HUES48 (cell line): ENCODE measurements around the gene WDR18.

ENCODE experiments used
- H3K27ac ChIP-seq: one replicate; pipeline ENCODE4 v1.7.0; 2013; ENCODE audit warnings: low read depth, low read length, inconsistent platforms
- H3K27me3 ChIP-seq: 2 replicates; pipeline ENCODE4 v1.6.1; 2013; ENCODE audit warnings: mild to moderate bottlenecking, low read length; ENCODE audit not compliant: control insufficient read depth, insufficient read depth
- H3K36me3 ChIP-seq: 2 replicates; pipeline ENCODE4 v1.6.1; 2013; ENCODE audit warnings: low read length; ENCODE audit not compliant: control insufficient read depth, insufficient read depth
- H3K4me1 ChIP-seq: 2 replicates; pipeline ENCODE4 v1.6.1; 2013; ENCODE audit warnings: mild to moderate bottlenecking, low read length; ENCODE audit not compliant: control insufficient read depth, insufficient read depth
- H3K4me3 ChIP-seq: 2 replicates; pipeline ENCODE4 v1.5.1; 2013; ENCODE audit warnings: mild to moderate bottlenecking, low read depth, low read length
- H3K9ac ChIP-seq: 2 replicates; pipeline ENCODE4 v1.6.1; 2013; ENCODE audit warnings: mild to moderate bottlenecking, low read depth, low read length, moderate library complexity
- H3K9me3 ChIP-seq: 2 replicates; pipeline ENCODE4 v1.6.1; 2013; ENCODE audit warnings: low read length; ENCODE audit not compliant: control insufficient read depth, insufficient read depth

WDR18 gene

DNA sequence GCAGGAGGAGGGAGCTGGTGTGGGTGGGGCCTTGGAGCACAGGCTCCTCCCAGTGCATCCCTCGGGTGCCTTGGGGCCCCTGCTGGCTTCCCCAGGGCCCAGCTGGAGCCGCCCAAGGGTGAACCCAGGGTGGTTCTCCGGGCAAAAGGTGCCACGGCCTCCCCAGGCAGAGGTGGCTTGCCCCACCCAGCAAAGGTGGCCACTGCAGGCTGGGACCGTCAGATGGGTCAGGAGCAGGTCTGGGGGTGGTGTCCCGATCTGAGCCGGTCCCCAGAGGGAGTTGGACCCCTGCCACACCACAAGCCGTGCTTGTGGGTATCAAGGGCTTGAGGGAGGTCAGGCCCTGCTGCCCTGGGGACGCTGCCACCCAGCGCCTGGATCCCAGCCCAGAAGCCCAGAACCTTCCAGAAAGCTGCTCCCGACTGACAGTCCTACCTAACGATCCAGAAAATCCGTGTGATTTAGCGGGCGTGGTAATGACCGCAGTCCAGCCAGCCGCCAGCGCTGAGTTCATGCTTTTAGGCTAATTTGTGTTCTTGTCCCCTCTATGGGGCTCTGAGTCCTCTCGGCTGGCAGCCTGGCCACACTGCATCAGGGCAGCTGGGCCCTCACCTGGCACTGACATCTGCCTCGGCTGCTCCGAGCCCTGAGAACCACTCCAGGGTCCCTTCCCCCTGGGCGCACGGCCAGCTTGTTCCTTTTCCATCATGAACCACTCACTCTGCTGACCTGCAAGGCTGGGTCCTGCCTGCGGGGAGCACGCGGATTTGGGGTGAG, 11.1 kb downstream of the WDR18 start:
- Histone ChIP-seq H3K9me3 (no peaks in the 10 kb centered on the region), H3K9ac (no peak overlapping the region), H3K4me3 (no peak overlapping the region), H3K27ac (no peak overlapping the region), H3K4me1 (no peaks in the 10 kb centered on the region; the same call in 1 of the 2 replicates), H3K27me3 (peaks cover 24% of the 10 kb centered on the region), H3K36me3 (peaks cover 16% of the 10 kb centered on the region)

DNA sequence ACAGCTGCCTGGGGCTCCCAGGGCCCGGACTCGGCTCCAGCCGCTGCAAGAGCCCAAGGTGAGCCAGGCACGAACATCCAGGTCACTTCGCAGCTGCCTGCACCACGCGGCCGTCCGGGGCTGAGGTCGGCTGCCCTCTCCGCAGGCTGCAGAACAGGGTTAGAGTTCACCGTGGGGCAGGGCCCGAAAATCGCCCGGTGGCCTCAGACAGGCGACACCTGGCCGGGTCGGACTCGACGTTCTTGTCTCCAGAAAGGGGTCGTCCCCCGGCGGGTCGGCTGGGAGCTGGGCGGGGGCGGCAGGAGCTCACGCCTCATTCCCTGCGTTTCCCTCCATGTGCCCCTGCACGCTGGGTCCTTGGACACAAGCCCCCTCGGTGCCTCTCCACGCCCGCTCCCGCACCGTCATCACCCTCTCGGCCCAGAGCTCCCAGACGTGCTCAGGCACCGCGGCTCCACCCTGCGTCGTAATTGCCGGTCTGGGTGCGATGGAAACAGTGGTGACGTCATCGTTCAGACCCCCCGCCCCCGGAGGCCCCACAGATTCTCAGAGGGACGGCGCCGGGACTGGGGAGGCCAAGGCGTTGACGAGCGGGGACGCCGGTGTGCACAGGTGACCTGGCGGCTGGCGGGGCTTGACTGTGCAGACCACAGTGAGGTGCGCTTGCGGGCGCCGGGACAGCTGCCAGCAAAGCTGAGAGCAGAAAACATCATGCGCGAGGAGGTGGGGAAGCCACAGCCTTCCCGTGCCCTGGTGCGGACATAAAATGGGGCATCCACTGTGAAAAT, 12.1 kb downstream of the WDR18 start:
- Histone ChIP-seq H3K9me3 (no peaks in the 10 kb centered on the region), H3K27ac (no peak overlapping the region), H3K4me1 (no peaks in the 10 kb centered on the region), H3K27me3 (peaks cover 32% of the 10 kb centered on the region), H3K36me3 (peaks cover 7% of the 10 kb centered on the region), H3K4me3 (peak overlapping the region; percentile 47), H3K9ac (no peak overlapping the region)

DNA sequence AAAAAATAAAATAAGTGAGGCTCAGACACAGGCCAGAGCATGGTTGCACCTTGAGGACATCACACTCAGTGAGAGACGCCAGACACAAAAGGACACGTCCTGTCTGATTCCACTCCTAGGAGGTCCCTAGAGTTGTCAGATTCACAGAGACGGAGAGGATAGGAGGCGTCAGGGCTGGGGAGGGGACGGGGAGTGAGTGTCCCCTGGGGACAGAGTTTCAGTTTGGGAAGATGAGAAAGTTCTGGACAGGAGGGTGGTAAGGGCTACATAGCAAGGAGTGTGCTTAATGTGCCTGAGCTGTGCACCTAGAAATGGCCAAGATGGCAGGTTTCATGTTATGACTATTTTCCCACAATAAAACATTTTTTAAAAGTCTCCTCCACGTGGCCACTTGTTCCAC, 13.9 kb downstream of the WDR18 start:
- Histone ChIP-seq H3K4me3 (no peak overlapping the region), H3K4me1 (no peaks in the 10 kb centered on the region), H3K9ac (no peak overlapping the region), H3K36me3 (peaks cover 4% of the 10 kb centered on the region), H3K27me3 (peaks cover 35% of the 10 kb centered on the region), H3K9me3 (no peaks in the 10 kb centered on the region), H3K27ac (no peak overlapping the region)

DNA sequence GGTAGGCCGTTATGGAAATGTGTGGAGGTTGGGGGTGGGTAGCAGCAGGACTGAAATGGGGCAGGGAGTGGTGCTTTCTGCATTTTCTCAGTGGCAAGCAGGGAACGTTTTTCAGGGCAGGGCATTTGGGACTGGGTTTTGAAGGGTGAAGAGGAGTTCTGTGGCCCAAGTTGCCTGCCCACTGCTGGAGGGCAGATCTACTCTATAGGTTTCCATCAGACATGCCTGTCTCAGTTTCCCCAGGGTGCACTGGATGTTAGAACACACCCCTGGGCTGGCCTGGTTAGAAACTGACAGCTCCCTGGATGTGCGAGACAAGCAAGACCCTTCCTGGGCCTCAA, 15.2 kb downstream of the WDR18 start:
- Histone ChIP-seq H3K9ac (no peak overlapping the region), H3K27ac (no peak overlapping the region), H3K9me3 (no peaks in the 10 kb centered on the region), H3K4me3 (no peak overlapping the region), H3K27me3 (peaks cover 35% of the 10 kb centered on the region), H3K36me3 (peaks cover under 1% of the 10 kb centered on the region), H3K4me1 (no peaks in the 10 kb centered on the region)

DNA sequence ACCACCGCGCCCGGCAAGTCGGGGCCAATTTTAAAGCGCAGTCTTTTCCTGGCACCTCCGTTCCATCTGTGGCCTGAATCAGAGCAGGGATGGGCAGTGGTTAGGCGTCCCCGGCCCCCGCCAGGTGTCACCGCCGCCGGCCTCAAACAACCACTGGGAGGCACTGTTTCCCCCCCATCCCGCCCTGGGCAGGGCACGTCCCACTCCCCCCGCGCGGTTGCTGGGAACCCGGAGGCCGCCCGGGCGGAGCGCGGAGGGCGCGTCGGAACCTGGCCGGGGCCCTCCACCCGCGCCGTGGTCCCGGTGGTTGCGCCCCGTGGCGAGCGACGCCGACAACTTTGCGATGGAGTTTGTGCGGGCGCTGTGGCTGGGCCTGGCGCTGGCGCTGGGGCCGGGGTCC, 15.9 kb downstream of the WDR18 start, which contains the start of gene GRIN3B:
TSS of gene GRIN3B (plus strand) at position 325 of the 400 bp plus-strand sequence. CDS start at position 344, 19 bp downstream.
- Histone ChIP-seq H3K9me3 (no peaks in the 10 kb centered on the region), H3K36me3 (no peaks in the 10 kb centered on the region), H3K27me3 (peaks cover 35% of the 10 kb centered on the region), H3K4me1 (no peaks in the 10 kb centered on the region), H3K27ac (no peak within 1 kb of the TSS), H3K4me3 (peak within 1 kb of the TSS; percentile 59; the same call in 1 of the 2 replicates), H3K9ac (no peak within 1 kb of the TSS)

DNA sequence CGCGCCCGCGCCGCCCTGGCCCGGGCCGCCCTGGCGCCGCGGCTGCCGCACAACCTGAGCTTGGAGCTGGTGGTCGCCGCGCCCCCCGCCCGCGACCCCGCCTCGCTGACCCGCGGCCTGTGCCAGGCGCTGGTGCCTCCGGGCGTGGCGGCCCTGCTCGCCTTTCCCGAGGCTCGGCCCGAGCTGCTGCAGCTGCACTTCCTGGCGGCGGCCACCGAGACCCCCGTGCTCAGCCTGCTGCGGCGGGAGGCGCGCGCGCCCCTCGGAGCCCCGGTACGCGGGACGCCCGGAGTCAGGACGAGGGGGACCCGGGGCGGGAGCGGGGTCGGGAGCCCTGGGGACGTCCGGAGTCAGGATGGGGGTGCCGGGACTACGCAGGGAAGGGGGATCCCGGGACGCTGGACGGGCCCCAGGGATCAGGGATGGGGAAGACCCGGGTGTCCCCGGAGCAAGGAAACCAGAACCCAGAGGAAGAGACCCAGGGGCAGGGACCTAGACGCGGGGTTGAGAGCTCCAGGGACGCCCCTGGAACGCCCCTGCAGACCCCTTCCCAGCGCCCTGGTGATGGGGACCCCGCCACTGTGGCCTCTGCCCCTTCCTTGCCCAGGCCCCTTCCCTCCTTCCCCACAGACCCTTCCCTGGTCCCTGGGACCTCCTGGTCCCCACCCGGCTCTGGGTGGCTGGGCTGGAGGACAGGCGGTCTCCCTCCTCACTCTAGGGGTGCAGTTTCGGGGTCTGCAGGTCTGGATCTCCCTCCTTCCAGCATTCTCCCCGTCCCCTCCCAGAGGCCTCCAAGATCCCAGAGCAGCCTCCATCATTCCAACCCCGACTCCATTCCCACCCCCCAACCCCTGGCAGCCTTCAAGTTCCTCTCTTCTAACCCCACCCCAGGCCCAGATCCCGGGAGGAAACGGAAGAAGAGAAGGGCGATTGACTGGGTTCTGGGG, 16.7 kb downstream of the WDR18 start:
- Histone ChIP-seq H3K27ac (no peak overlapping the region), H3K4me1 (no peaks in the 10 kb centered on the region), H3K36me3 (no peaks in the 10 kb centered on the region), H3K9ac (no peak overlapping the region), H3K4me3 (peak overlapping the region; percentile 59; the same call in 1 of the 2 replicates), H3K27me3 (peaks cover 35% of the 10 kb centered on the region), H3K9me3 (no peaks in the 10 kb centered on the region)

DNA sequence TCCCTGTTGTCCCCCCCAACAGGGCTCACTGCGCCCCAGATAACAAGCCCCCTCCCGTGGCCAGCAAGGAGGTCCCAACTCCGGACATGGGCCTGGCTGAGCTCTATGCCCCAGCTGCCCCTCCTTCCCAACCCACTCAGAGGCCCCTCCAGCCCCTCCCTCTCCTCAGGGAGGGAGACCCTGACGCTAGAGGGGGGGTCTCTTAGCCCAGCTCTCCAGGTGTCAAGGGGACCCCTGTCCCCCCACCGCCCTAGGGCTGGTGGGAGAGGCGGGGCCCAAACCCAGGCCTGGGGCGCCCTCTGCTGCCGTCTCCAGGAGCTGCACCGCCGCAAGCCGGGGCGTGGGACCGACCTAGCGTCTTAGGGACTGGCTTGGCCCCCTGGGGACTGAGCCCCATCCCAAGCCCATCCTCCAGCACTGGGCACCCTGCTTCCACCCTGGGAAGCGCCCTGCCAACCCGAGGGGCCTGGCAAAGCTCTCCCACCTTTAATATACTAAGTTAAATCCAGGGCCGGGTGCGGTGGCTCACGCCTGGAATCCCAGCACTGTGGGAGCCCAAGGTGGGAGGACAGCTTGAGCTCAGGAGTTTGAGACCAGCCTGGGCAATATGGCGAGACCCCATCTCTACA, 17.5 kb downstream of the WDR18 start:
- no peak overlapping the region for H3K27ac ChIP-seq
- no peak overlapping the region for H3K9ac ChIP-seq
- no peaks in the 10 kb centered on the region for H3K36me3 ChIP-seq
- H3K4me1 ChIP-seq, result no peaks in the 10 kb centered on the region
- no peaks in the 10 kb centered on the region for H3K9me3 ChIP-seq
- peaks cover 35% of the 10 kb centered on the region for H3K27me3 ChIP-seq
- no peak overlapping the region for H3K4me3 ChIP-seq

DNA sequence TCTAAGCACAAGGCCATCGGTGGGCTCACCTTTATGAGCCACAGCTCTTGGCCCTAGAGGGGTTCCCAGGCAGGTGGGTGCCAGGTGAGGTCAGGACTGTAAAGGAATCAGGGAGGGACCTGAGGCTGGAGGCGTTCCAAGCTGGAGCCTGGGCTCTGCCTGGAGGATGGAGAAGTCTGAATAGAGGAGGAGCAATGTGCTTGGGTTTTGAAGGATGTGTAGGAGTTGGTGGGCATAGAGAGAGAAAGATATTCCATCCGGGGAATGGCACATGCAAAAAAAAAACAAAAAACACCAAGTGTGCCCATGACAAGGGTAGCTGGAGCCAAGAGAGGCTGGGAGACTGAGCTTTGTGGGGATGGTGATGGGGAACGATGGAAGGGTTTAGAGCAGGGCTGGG, 18.5 kb downstream of the WDR18 start:
- Histone ChIP-seq H3K9ac (no peak overlapping the region), H3K27ac (no peak overlapping the region), H3K4me3 (no peak overlapping the region), H3K9me3 (no peaks in the 10 kb centered on the region), H3K27me3 (peaks cover 29% of the 10 kb centered on the region), H3K36me3 (no peaks in the 10 kb centered on the region), H3K4me1 (no peaks in the 10 kb centered on the region)

DNA sequence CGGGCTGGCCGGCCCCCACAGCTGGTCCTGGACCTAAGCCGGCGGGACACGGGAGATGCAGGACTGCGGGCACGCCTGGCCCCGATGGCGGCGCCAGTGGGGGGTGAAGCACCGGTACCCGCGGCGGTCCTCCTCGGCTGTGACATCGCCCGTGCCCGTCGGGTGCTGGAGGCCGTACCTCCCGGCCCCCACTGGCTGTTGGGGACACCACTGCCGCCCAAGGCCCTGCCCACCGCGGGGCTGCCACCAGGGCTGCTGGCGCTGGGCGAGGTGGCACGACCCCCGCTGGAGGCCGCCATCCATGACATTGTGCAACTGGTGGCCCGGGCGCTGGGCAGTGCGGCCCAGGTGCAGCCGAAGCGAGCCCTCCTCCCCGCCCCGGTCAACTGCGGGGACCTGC, 19.1 kb downstream of the WDR18 start:
- no peak overlapping the region for H3K4me3 ChIP-seq
- H3K9ac ChIP-seq, result no peak overlapping the region
- peaks cover 22% of the 10 kb centered on the region for H3K27me3 ChIP-seq
- no peaks in the 10 kb centered on the region for H3K9me3 ChIP-seq
- no peak overlapping the region for H3K27ac ChIP-seq
- no peaks in the 10 kb centered on the region for H3K36me3 ChIP-seq
- no peaks in the 10 kb centered on the region for H3K4me1 ChIP-seq

DNA sequence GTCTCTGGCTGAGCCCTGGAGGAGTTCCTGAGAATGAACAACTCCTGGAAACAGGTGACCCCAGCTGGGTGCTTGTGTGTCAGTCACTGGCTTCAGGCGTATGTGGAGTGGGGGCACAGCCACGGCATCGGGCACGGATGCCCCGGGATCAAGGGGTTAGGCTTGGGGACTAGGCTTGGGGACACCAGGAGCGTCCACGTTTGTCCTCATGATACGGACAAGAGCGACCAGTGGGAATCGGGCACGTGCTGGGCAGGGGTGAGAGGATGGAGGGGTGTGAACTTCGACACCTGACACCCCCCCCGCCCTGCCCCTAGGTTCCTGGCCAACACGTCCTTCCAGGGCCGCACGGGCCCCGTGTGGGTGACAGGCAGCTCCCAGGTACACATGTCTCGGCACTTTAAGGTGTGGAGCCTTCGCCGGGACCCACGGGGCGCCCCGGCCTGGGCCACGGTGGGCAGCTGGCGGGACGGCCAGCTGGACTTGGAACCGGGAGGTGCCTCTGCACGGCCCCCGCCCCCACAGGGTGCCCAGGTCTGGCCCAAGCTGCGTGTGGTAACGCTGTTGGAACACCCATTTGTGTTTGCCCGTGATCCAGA, 20.2 kb downstream of the WDR18 start:
- Histone ChIP-seq H3K4me1 (no peaks in the 10 kb centered on the region), H3K9ac (no peak overlapping the region)

More for the DNA sequence above, 20.2 kb downstream of the WDR18 start:
- Histone ChIP-seq H3K27ac (no peak overlapping the region), H3K4me3 (no peak overlapping the region), H3K36me3 (no peaks in the 10 kb centered on the region), H3K27me3 (peaks cover 18% of the 10 kb centered on the region), H3K9me3 (no peaks in the 10 kb centered on the region)
